IMR-90 (cell line): ENCODE results near the gene B4GALT5. TPM values are rescaled to one million over a fixed set of nuclear protein-coding genes. Genes with fewer than 3 reads are reported as not detected.

Source experiments
- ATAC-seq: fragments of 200-7000 bp; cut with Tn5 transposase; 2 replicates; pipeline ENCODE4 v1.9.1; 2020; ENCODE audit warnings: low read depth, mild to moderate bottlenecking, moderate library complexity
- BruUV-seq: library from RNA; stranded (reverse); fragments of 400-500 nt; replicated peaks from 2 replicates; lab custom pipeline; 2021; lab: Mats Ljungman, UMichigan
- CTCF ChIA-PET: fragments of 300-600 bp; formaldehyde crosslinking; extraction: SDS; loops from one replicate; lab custom pipeline; 2021; ENCODE audit warnings: antibody characterized with exemption; lab: Yijun Ruan, JAX
- POLR2A ChIA-PET: fragments of 300-600 bp; sonication (Branson Sonifier 250); formaldehyde crosslinking; loops from one replicate; lab custom pipeline; 2022; ENCODE audit warnings: antibody characterized with exemption; ENCODE audit not compliant: unreplicated experiment; lab: Charles Lee
- DNase-seq: peaks from one replicate; pipeline ENCODE4 v3.0.0; 2013
- H2AFZ ChIP-seq: replicated peaks from 2 replicates; pipeline ENCODE3; 2013; ENCODE audit warnings: low read length, mild to moderate bottlenecking; ENCODE audit not compliant: poor library complexity
- H2AK5ac ChIP-seq: 2 replicates; pipeline ENCODE4 v1.6.1; 2013; ENCODE audit warnings: low read depth, low read length, inconsistent platforms
- H2AK9ac ChIP-seq: replicated peaks from 2 replicates; pipeline ENCODE3; 2013; ENCODE audit warnings: mild to moderate bottlenecking, low read depth, low read length, moderate library complexity; ENCODE audit not compliant: poor library complexity
- H2BK120ac ChIP-seq: 2 replicates; pipeline ENCODE4 v1.6.1; 2013; ENCODE audit warnings: low read depth, low read length, inconsistent platforms
- H2BK15ac ChIP-seq: 3 replicates; pipeline ENCODE4 v1.6.1; 2013; ENCODE audit warnings: low read depth, low read length, inconsistent platforms
- H2BK20ac ChIP-seq: 2 replicates; pipeline ENCODE4 v1.6.1; 2013; ENCODE audit warnings: low read depth, mild to moderate bottlenecking, inconsistent platforms, low read length, moderate library complexity
- H2BK5ac ChIP-seq: 2 replicates; pipeline ENCODE4 v1.6.1; 2013; ENCODE audit warnings: mild to moderate bottlenecking, low read depth, low read length, inconsistent platforms; ENCODE audit not compliant: poor library complexity, severe bottlenecking
- H3K14ac ChIP-seq: replicated peaks from 2 replicates; pipeline ENCODE4 v1.6.1; 2013; ENCODE audit warnings: low read depth, low read length, inconsistent platforms
- H3K18ac ChIP-seq: 2 replicates; pipeline ENCODE4 v1.6.1; 2013; ENCODE audit warnings: low read depth, low read length, control low read depth
- H3K23ac ChIP-seq: 2 replicates; pipeline ENCODE4 v1.6.1; 2013; ENCODE audit warnings: low read depth, low read length, inconsistent platforms
- H3K27ac ChIP-seq: 2 replicates; pipeline ENCODE4 v1.5.1; 2013; ENCODE audit warnings: mild to moderate bottlenecking, control low read depth, low read length; ENCODE audit not compliant: insufficient read depth
- H3K27me3 ChIP-seq: 2 replicates; pipeline ENCODE4 v1.6.1; 2013; ENCODE audit warnings: low read length; ENCODE audit not compliant: control insufficient read depth, insufficient read depth
- H3K36me3 ChIP-seq: 2 replicates; pipeline ENCODE4 v1.6.1; 2013; ENCODE audit warnings: low read length, mixed read lengths; ENCODE audit not compliant: control insufficient read depth, insufficient read depth
- H3K4ac ChIP-seq: 2 replicates; pipeline ENCODE4 v1.6.1; 2013; ENCODE audit warnings: low read depth, low read length, inconsistent platforms
- H3K4me1 ChIP-seq: 2 replicates; pipeline ENCODE4 v1.6.1; 2013; ENCODE audit warnings: low read length, mixed read lengths; ENCODE audit not compliant: control insufficient read depth, insufficient read depth
- H3K4me2 ChIP-seq: 2 replicates; pipeline ENCODE4 v1.6.1; 2013; ENCODE audit warnings: low read depth, mild to moderate bottlenecking, control low read depth, low read length, moderate library complexity
- H3K4me3 ChIP-seq: 2 replicates; pipeline ENCODE4 v1.5.1; 2013; ENCODE audit warnings: low read depth, mild to moderate bottlenecking, control low read depth, low read length, moderate library complexity; ENCODE audit not compliant: insufficient read depth
- H3K56ac ChIP-seq: 2 replicates; pipeline ENCODE4 v1.6.1; 2013; ENCODE audit warnings: low read length, inconsistent platforms; ENCODE audit not compliant: insufficient read depth; ENCODE audit errors: extremely low read depth
- H3K79me1 ChIP-seq, 2 experiments: 2 replicates each; pipeline ENCODE4 v1.6.1; 2013; ENCODE audit warnings: low read length in 2 of 2, inconsistent platforms in 1 of 2, low read depth in 1 of 2
- H3K9ac ChIP-seq: 2 replicates; pipeline ENCODE4 v1.6.1; 2013; ENCODE audit warnings: low read depth, low read length, control low read depth
- H3K9me1 ChIP-seq: 2 replicates; pipeline ENCODE4 v1.6.1; 2013; ENCODE audit warnings: low read length, inconsistent platforms; ENCODE audit not compliant: insufficient read depth
- H3K9me3 ChIP-seq: 2 replicates; pipeline ENCODE4 v1.6.1; 2013; ENCODE audit warnings: low read length; ENCODE audit not compliant: control insufficient read depth, insufficient read depth
- H4K20me1 ChIP-seq: 2 replicates; pipeline ENCODE4 v1.6.1; 2013; ENCODE audit warnings: low read length, inconsistent platforms; ENCODE audit not compliant: insufficient read depth
- H4K5ac ChIP-seq: 2 replicates; pipeline ENCODE4 v1.6.1; 2013; ENCODE audit warnings: mild to moderate bottlenecking, low read depth, low read length, control low read depth
- H4K8ac ChIP-seq, 2 experiments: 2 replicates each; pipeline ENCODE4 v1.6.1; 2013; ENCODE audit warnings: low read depth in 2 of 2, low read length in 2 of 2, control low read depth in 1 of 2, inconsistent platforms in 1 of 2
- H4K91ac ChIP-seq: 2 replicates; pipeline ENCODE4 v1.6.1; 2013; ENCODE audit warnings: low read depth, low read length, inconsistent platforms; ENCODE audit not compliant: insufficient read depth
- BHLHE40 ChIP-seq: fragments of 150-350 bp; IDR thresholded peaks from 2 replicates; pipeline ENCODE4 v1.6.1; 2016; ENCODE audit warnings: mild to moderate bottlenecking, low read depth, low read length
- ELK1 ChIP-seq: fragments of 150-350 bp; IDR thresholded peaks from 2 replicates; pipeline ENCODE4 v1.6.1; 2016; ENCODE audit warnings: low read depth, mild to moderate bottlenecking, low read length, moderate library complexity, borderline replicate concordance
- MXI1 ChIP-seq: IDR thresholded peaks from 2 replicates; pipeline ENCODE4 v1.6.1; 2012; ENCODE audit warnings: low read depth, mild to moderate bottlenecking, low read length, moderate library complexity, borderline replicate concordance
- NFE2L2 ChIP-seq: fragments of 150-350 bp; IDR thresholded peaks from 2 replicates; pipeline ENCODE4 v1.6.1; 2016; ENCODE audit warnings: low read depth, mild to moderate bottlenecking, low read length
- WGBS, 2 experiments: methylation state at CpG; one replicate each; pipeline versions ENCODE4 v1.1.5 to v1.1.7; 2013; ENCODE audit warnings: missing lambda C conversion rate in 2 of 2; ENCODE audit not compliant: insufficient read length in 1 of 2; ENCODE audit errors: extremely low coverage in 2 of 2; 5-methylcytosine and 5-hydroxymethylcytosine counted together
- dilution Hi-C: fragments of 300-500 bp; cut with HindIII; formaldehyde crosslinking; loops from one replicate; pipeline ENCODE4 v1.14.3; 2018; ENCODE audit warnings: low sequenced_read_pairs; ENCODE audit not compliant: unreplicated experiment
- in situ Hi-C: fragments of 300-500 bp; cut with MboI; formaldehyde crosslinking; loops from 3 replicates; pipeline ENCODE4 v1.14.3; 2019; ENCODE audit warnings: low sequenced_read_pairs, inconsistent platforms, mixed read lengths
- intact Hi-C: fragments of 100-400 bp; cut with micrococcal nuclease; formaldehyde crosslinking; loops from 2 replicates; pipeline ENCODE4 v1.10.0; 2022
- polyA plus RNA-seq, 3 experiments: library from polyadenylated mRNA; depleted of rRNA; stranded (reverse); fragments of >200 nt; gene quantifications; 2 replicates each; pipeline ENCODE4 v1.2.3, GENCODE V29; 2012; ENCODE audit warnings: low replicate concordance in 1 of 3
- total RNA-seq: library from RNA; depleted of rRNA; stranded (reverse); fragments of >200 nt; gene quantifications from 2 replicates; pipeline ENCODE4 v1.2.3, GENCODE V29; 2012

B4GALT5 gene
- total and polyA plus RNA-seq, 2 of the 4 experiments (the other 2 are of a cell fraction): 11.3 to 20.4 TPM

GRCh38 chr20:49696594-49696993, 17.1 kb downstream of the B4GALT5 start:
- Histone ChIP-seq H3K4me1 (peaks cover 12% of the 10 kb centered on the region), H3K4me2 (no peak overlapping the region), H2BK15ac (no peak overlapping the region), H3K4ac (no peak overlapping the region), H3K18ac (no peak overlapping the region), H2BK20ac (no peak overlapping the region), H3K9me1 (peaks cover 11% of the 10 kb centered on the region), H3K14ac (no peak overlapping the region), H2BK120ac (no peak overlapping the region), H4K20me1 (peaks cover 89% of the 10 kb centered on the region), H3K36me3 (no peaks in the 10 kb centered on the region), H3K4me3 (no peak overlapping the region), H3K9me3 (no peaks in the 10 kb centered on the region), H3K27me3 (no peaks in the 10 kb centered on the region), H2AK5ac (no peak overlapping the region), H3K79me1 (peaks cover 39 to 83% of the 10 kb centered on the region in 2 experiments), H4K5ac (no peak overlapping the region), H2AK9ac (no peak overlapping the region), H3K9ac (no peak overlapping the region), H2AFZ (no peak overlapping the region), H4K91ac (no peak overlapping the region), H3K27ac (no peak overlapping the region), H4K8ac (no peak overlapping the region), H3K56ac (no peak overlapping the region), H3K23ac (no peak overlapping the region), H2BK5ac (no peak overlapping the region)
- no CpG with 5 or more reads among the region's 2 CpGs for WGBS, 2 experiments
- ATAC-seq (no peak), DNase-seq (no peak)
- no peak for TF ChIP-seq ELK1
- TF ChIP-seq MXI1: no peak
- TF ChIP-seq BHLHE40: 0 out of 2 replicates have a peak, but pooled peaks have one; percentile 4
- TF ChIP-seq NFE2L2: no peak
- in situ Hi-C loops (no loop called here), intact Hi-C loops (no loop called here), dilution Hi-C loops (no loop called here)
- POLR2A ChIA-PET: no interaction called here
- CTCF ChIA-PET: no interaction called here
- no TSS peak for BruUV-seq
